Cardiac muscle cell (in vitro differentiated cells and primary cell): Measurements from ENCODE around the gene MOXD1. TPM values are rescaled to one million over a fixed set of nuclear protein-coding genes. Genes with fewer than 3 reads are reported as not detected.

Experiments
- DNase-seq, 2 donors: peaks; one replicate each; pipeline versions ENCODE4 v3.0.0 to v3.0.0-alpha.2; 2010 to 2017; ENCODE audit warnings: low read depth in 1 of 2, low spot score in 1 of 2
- H3K27ac ChIP-seq: fragments of 200-600 bp; sonication (generic); 2 replicates; pipeline ENCODE4 v1.5.1; 2016
- H3K27me3 ChIP-seq: fragments of 200-600 bp; sonication (generic); 2 replicates; pipeline ENCODE4 v1.6.0; 2016; ENCODE audit warnings: control low read depth
- H3K36me3 ChIP-seq: fragments of 200-600 bp; sonication (generic); 2 replicates; pipeline ENCODE4 v1.5.1; 2016; ENCODE audit warnings: control low read depth
- H3K4me1 ChIP-seq: fragments of 200-600 bp; sonication (generic); 2 replicates; pipeline ENCODE4 v1.8.1; 2017; ENCODE audit warnings: low read depth, mild to moderate bottlenecking, mixed run types
- H3K4me3 ChIP-seq: fragments of 200-600 bp; sonication (generic); 2 replicates; pipeline ENCODE4 v1.5.1; 2016; ENCODE audit warnings: mild to moderate bottlenecking
- H3K9me3 ChIP-seq: fragments of 200-600 bp; sonication (generic); 2 replicates; pipeline ENCODE4 v1.5.1; 2017; ENCODE audit warnings: low read depth, mild to moderate bottlenecking, control low read depth
- CTCF ChIP-seq: IDR thresholded peaks from 2 replicates; pipeline ENCODE4 v1.5.1; 2012; ENCODE audit warnings: low read depth, mild to moderate bottlenecking, low read length
- polyA plus RNA-seq: library from polyadenylated mRNA; unstranded; fragments of >200 nt; fragmentation: Nextera tagmentation; extraction: Ambion mirVana; gene quantifications from 2 replicates; pipeline ENCODE4 v1.2.1, GENCODE V29; 2016
- total RNA-seq: library from RNA; depleted of rRNA; stranded (reverse); fragments of >200 nt; gene quantifications from 2 replicates; pipeline ENCODE4 v1.2.3, GENCODE V29; 2016

The MOXD1 gene
- total and polyA plus RNA-seq, 2 experiments from 2014 or later: 20.8 to 30.6 TPM

- Histone ChIP-seq H3K27me3 (no peaks in the 10 kb centered on the region), H3K9me3 (no peaks in the 10 kb centered on the region), H3K4me1 (peaks cover 4% of the 10 kb centered on the region), H3K36me3 (no peaks in the 10 kb centered on the region), H3K27ac (no peak overlapping the region), H3K4me3 (no peak overlapping the region)
- peak in 1 of 2 donors; percentile 23 for DNase-seq
- no peak for TF ChIP-seq CTCF
Observed at GRCh38 chr6:132265451-132266097, 135.7 kb downstream of the MOXD1 start.

- H3K36me3 ChIP-seq: no peaks in the 10 kb centered on the region
- no peak for TF ChIP-seq CTCF
- H3K4me1 ChIP-seq: peaks cover 4% of the 10 kb centered on the region
- H3K4me3 ChIP-seq: no peak overlapping the region
- H3K27me3 ChIP-seq: no peaks in the 10 kb centered on the region
- H3K9me3 ChIP-seq: no peaks in the 10 kb centered on the region
- DNase-seq: no peak
- no peak overlapping the region for H3K27ac ChIP-seq
Observed at GRCh38 chr6:132264021-132264500, 137.2 kb downstream of the MOXD1 start.

- TF ChIP-seq CTCF: no peak
- Histone ChIP-seq H3K27ac (no peak overlapping the region), H3K4me1 (peaks cover 4% of the 10 kb centered on the region)
Observed at GRCh38 chr6:132261354-132261753, 139.9 kb downstream of the MOXD1 start.

GRCh38 chr6:132259070-132259469 is 142.2 kb downstream of the MOXD1 start:
- DNase-seq: peak in 1 of 2 donors; percentile 57
- no peaks in the 10 kb centered on the region for H3K36me3 ChIP-seq
- H3K27ac ChIP-seq: no peak overlapping the region

More at GRCh38 chr6:132261354-132261753, 139.9 kb downstream of the MOXD1 start:
- Histone ChIP-seq H3K27me3 (no peaks in the 10 kb centered on the region), H3K9me3 (no peaks in the 10 kb centered on the region), H3K4me3 (no peak overlapping the region), H3K36me3 (no peaks in the 10 kb centered on the region)
- DNase-seq: peak in 1 of 2 donors; percentile 25

GRCh38 chr6:132257561-132257960 is 143.7 kb downstream of the MOXD1 start:
- Histone ChIP-seq H3K4me3 (no peak overlapping the region), H3K4me1 (no peaks in the 10 kb centered on the region), H3K9me3 (no peaks in the 10 kb centered on the region), H3K36me3 (no peaks in the 10 kb centered on the region), H3K27ac (no peak overlapping the region), H3K27me3 (no peaks in the 10 kb centered on the region)
- no peak for DNase-seq
- TF ChIP-seq CTCF: no peak

More at GRCh38 chr6:132259070-132259469, 142.2 kb downstream of the MOXD1 start:
- Histone ChIP-seq H3K9me3 (no peaks in the 10 kb centered on the region), H3K4me1 (no peaks in the 10 kb centered on the region), H3K4me3 (no peak overlapping the region), H3K27me3 (no peaks in the 10 kb centered on the region)
- peak; percentile 45 for TF ChIP-seq CTCF
